T47D (cell line): Measurements from ENCODE around the gene FXN.
"Not testable (repeated sequence)": the region's sequence is repeated elsewhere in the genome, so short reads cannot be mapped to it uniquely, and the experiment has no call there.

Source experiments
- DNase-seq, 2 experiments: peaks; one replicate each; pipeline versions ENCODE4 v3.0.0 to v3.0.0-alpha.2; 2011 to 2012; ENCODE audit warnings: low read depth in 1 of 2, low spot score in 1 of 2
- JUND ChIP-seq: IDR thresholded peaks from 2 replicates; pipeline ENCODE4 v1.6.1; 2012; ENCODE audit warnings: low read depth
- in situ Hi-C: cut with HindIII; loops from 2 replicates; pipeline ENCODE4 v1.10.0; 2016; ENCODE audit warnings: low sequenced_read_pairs, low pct_unique_long_range_greater_than_20kb

The FXN gene

GRCh38 chr9:69035438-69036308 is at the start of gene FXN:
Gene FXN (plus strand): TSS chr9:69035752. CDS start chr9:69035783, 31 bp downstream.
- TF ChIP-seq JUND, result no peak
- DNase-seq, result peak; percentile 64 to 78
- in situ Hi-C loops, result no loop called here

- DNase-seq, in situ Hi-C loops: not testable (repeated sequence)
These were observed 48.6 kb upstream of the FXN start for GRCh38 chr9:68986949-68987348.

GRCh38 chr9:68991457-68991856 is 44.1 kb upstream of the FXN start:
- no peak for TF ChIP-seq JUND
- DNase-seq, result no peak
- in situ Hi-C loops, result no loop called here

- in situ Hi-C loops, result no loop called here
- DNase-seq, result no peak
- no peak for TF ChIP-seq JUND
These were observed 39.8 kb upstream of the FXN start for GRCh38 chr9:68995776-68996175.

- no peak for DNase-seq
- TF ChIP-seq JUND, result no peak
- in situ Hi-C loops, result no loop called here
These were observed 39.1 kb upstream of the FXN start for GRCh38 chr9:68996462-68996861.

- DNase-seq, result no peak
- in situ Hi-C loops, result no loop called here
These were observed 37.9 kb upstream of the FXN start for GRCh38 chr9:68997666-68998065.

GRCh38 chr9:68998385-68998784 is 37.2 kb upstream of the FXN start:
- in situ Hi-C loops, result no loop called here
- no peak for TF ChIP-seq JUND
- no peak for DNase-seq

More at GRCh38 chr9:68997666-68998065, 37.9 kb upstream of the FXN start:
- TF ChIP-seq JUND, result no peak

GRCh38 chr9:68998812-68999211 is 36.7 kb upstream of the FXN start:
- DNase-seq, result no peak
- in situ Hi-C loops, result no loop called here

GRCh38 chr9:68999393-69000105 is 36.0 kb upstream of the FXN start:
- no peak for TF ChIP-seq JUND
- in situ Hi-C loops, result no loop called here
- DNase-seq, result peak; percentile 49 to 75

More at GRCh38 chr9:68998812-68999211, 36.7 kb upstream of the FXN start:
- no peak for TF ChIP-seq JUND

- in situ Hi-C loops, result no loop called here
- no peak for TF ChIP-seq JUND
- no peak for DNase-seq
These were observed 33.6 kb upstream of the FXN start for GRCh38 chr9:69001921-69002320.

GRCh38 chr9:69003051-69003450 is 32.5 kb upstream of the FXN start:
- in situ Hi-C loops, result no loop called here
- no peak for TF ChIP-seq JUND
- no peak for DNase-seq

- peak in 1 of 2 experiments; percentile 9 for DNase-seq
- in situ Hi-C loops, result no loop called here
- TF ChIP-seq JUND, result no peak
These were observed 30.7 kb upstream of the FXN start for GRCh38 chr9:69004836-69005235.

- TF ChIP-seq JUND, result no peak
- in situ Hi-C loops, result no loop called here
- no peak for DNase-seq
These were observed 25.8 kb upstream of the FXN start for GRCh38 chr9:69009708-69010107.
